ENCODE data around the gene TRANK1. TPM values are rescaled to one million over a fixed set of nuclear protein-coding genes. Genes with fewer than 3 reads are reported as not detected.

Gene TRANK1
- total RNA-seq, 1 donor from 2014 or later: 16.4 TPM

GRCh38 chr3:36924744-36925521 lies 19.9 kb downstream of the TRANK1 start:
- no peak for TF ChIP-seq CTCF (IDR thresholded peaks at IDR 0.05; ENCODE audit: unreplicated experiment)
- peaks cover 7% of the 10 kb centered on the region for H3K36me3 Mint-ChIP-seq (ENCODE audit: insufficient read depth)
- no peaks in the 10 kb centered on the region for H3K27me3 Mint-ChIP-seq
- H3K9me3 Mint-ChIP-seq (ENCODE audit: low read depth): peaks cover 7% of the 10 kb centered on the region
- H3K4me3 Mint-ChIP-seq (ENCODE audit: low read depth): peak overlapping the region; percentile 59
- peaks cover 33% of the 10 kb centered on the region for H3K4me1 Mint-ChIP-seq (ENCODE audit: low read depth)
- peak overlapping the region; percentile 9 for H3K27ac Mint-ChIP-seq
- no peak for DNase-seq (ENCODE audit: low spot score, unreplicated experiment)

- Mint-ChIP-seq H3K4me3 (ENCODE audit: low read depth) (peak overlapping the region; percentile 59), H3K27me3 (no peaks in the 10 kb centered on the region), H3K4me1 (ENCODE audit: low read depth) (peaks cover 40% of the 10 kb centered on the region), H3K27ac (peak overlapping the region; percentile 9), H3K9me3 (ENCODE audit: low read depth) (peaks cover 7% of the 10 kb centered on the region), H3K36me3 (ENCODE audit: insufficient read depth) (peaks cover 7% of the 10 kb centered on the region)
- no peak for TF ChIP-seq CTCF (IDR thresholded peaks at IDR 0.05; ENCODE audit: unreplicated experiment)
- no peak for DNase-seq (ENCODE audit: low spot score, unreplicated experiment)
Observed at GRCh38 chr3:36923981-36924743, 20.7 kb downstream of the TRANK1 start.

GRCh38 chr3:36923523-36923943 lies 21.3 kb downstream of the TRANK1 start:
- peaks cover 40% of the 10 kb centered on the region for H3K4me1 Mint-ChIP-seq (ENCODE audit: low read depth)
- no peak overlapping the region for H3K4me3 Mint-ChIP-seq (ENCODE audit: low read depth)
- H3K27me3 Mint-ChIP-seq: no peaks in the 10 kb centered on the region
- TF ChIP-seq CTCF (IDR thresholded peaks at IDR 0.05; ENCODE audit: unreplicated experiment): no peak
- DNase-seq (ENCODE audit: low spot score, unreplicated experiment): no peak
- H3K27ac Mint-ChIP-seq: no peak overlapping the region
- H3K9me3 Mint-ChIP-seq (ENCODE audit: low read depth): peaks cover 7% of the 10 kb centered on the region
- H3K36me3 Mint-ChIP-seq (ENCODE audit: insufficient read depth): peaks cover 7% of the 10 kb centered on the region

GRCh38 chr3:36920884-36921567 lies 23.8 kb downstream of the TRANK1 start:
- no peak for DNase-seq (ENCODE audit: low spot score, unreplicated experiment)
- Mint-ChIP-seq H3K4me1 (ENCODE audit: low read depth) (peaks cover 29% of the 10 kb centered on the region), H3K4me3 (ENCODE audit: low read depth) (no peak overlapping the region), H3K36me3 (ENCODE audit: insufficient read depth) (peaks cover 7% of the 10 kb centered on the region), H3K9me3 (ENCODE audit: low read depth) (peaks cover 7% of the 10 kb centered on the region), H3K27me3 (no peaks in the 10 kb centered on the region), H3K27ac (peak overlapping the region; percentile 46)
- no peak for TF ChIP-seq CTCF (IDR thresholded peaks at IDR 0.05; ENCODE audit: unreplicated experiment)
